ENCODE measurements around the gene AKAP10.
"Not testable (repeated sequence)": the region's sequence is repeated elsewhere in the genome, so short reads cannot be mapped to it uniquely, and the experiment has no call there.

The AKAP10 gene

GRCh38 chr17:19978209-19978802, 678 bp upstream of the AKAP10 start:
- DNase-seq = no peak

DNA sequence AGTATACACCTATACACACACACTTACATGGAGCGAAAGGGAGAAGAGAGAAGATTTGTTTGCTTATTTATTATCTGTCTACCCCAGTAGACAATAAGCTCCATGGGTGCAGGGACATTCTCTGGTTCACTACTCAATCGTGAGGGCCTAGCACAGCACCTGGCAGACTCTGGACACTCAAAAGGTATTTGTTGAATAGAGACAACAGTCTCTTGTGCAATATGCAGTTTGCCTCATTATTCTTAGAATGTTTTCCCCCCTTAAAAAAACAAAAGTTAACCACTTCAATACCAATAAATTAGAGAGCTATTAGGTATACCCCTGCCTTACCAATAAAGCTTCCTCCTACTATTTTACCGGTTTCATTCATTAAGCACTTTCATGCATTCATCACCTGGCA, 2.0 kb downstream of the AKAP10 start:
- no peak for DNase-seq

GRCh38 chr17:19973156-19973555, 4.5 kb downstream of the AKAP10 start:
- DNase-seq = no peak

- not testable (repeated sequence) for DNase-seq
Measured at GRCh38 chr17:19962954-19963353, 14.7 kb downstream of the AKAP10 start.

GRCh38 chr17:19958023-19958422, 19.6 kb downstream of the AKAP10 start:
- no peak for DNase-seq

DNA sequence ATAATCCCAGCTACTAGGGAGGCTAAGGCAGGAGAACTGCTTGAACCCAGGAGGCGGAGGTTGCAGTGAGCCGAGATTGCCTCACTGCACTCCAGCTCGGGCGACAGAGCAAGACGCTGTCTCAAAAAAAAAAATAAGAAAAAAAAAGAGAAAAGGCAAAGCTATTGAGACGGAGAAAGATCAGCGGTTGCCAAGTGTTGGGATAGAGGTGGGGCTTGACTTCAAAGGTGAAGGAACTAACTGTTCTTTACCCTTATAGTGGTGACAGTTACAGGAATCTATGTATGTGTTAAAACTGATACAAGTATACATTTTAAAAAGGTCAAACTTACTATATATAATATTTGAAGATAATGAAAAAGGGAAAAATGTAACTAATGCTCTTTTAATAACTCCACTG, 22.5 kb downstream of the AKAP10 start:
- DNase-seq = no peak

DNA sequence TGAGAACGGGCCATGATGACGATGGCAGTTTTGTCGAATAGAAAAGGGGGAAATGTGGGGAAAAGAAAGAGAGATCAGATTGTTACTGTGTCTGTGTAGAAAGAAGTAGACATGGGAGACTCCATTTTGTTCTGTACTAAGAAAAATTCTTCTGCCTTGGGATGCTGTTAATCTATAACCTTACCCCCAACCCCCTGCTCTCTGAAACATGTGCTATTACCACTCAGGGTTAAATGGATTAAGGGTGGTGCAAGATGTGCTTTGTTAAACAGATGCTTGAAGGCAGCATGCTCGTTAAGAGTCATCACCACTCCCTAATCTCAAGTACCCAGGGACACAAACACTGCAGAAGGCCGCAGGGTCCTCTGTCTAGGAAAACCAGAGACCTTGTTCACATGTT, 26.2 kb downstream of the AKAP10 start:
- DNase-seq = not testable (repeated sequence)

DNA sequence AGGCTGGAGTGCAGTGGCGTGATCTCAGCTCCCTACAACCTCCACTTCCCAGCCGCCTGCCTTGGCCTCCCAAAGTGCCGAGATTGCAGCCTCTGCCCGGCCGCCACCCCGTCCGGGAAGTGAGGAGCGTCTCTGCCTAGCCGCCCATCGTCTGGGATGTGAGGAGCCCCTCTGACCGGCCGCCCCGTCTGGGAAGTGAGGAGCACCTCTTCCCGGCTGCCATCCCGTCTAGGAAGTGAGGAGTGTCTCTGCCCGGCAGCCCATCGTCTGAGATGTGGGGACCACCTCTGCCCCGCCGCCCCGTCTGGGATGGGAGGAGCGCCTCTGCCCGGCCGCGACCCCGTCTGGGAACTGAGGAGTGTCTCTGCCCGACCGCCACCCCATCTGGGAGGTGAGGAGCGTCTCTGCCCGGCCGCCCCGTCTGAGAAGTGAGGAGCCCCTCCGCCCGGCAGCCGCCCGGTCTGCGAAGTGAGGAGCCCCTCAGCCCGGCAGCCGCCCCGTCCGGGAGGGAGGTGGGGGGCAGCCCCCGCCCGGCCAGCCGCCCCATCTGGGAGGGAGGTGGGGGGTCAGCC, 26.9 kb downstream of the AKAP10 start:
- not testable (repeated sequence) for DNase-seq

DNA sequence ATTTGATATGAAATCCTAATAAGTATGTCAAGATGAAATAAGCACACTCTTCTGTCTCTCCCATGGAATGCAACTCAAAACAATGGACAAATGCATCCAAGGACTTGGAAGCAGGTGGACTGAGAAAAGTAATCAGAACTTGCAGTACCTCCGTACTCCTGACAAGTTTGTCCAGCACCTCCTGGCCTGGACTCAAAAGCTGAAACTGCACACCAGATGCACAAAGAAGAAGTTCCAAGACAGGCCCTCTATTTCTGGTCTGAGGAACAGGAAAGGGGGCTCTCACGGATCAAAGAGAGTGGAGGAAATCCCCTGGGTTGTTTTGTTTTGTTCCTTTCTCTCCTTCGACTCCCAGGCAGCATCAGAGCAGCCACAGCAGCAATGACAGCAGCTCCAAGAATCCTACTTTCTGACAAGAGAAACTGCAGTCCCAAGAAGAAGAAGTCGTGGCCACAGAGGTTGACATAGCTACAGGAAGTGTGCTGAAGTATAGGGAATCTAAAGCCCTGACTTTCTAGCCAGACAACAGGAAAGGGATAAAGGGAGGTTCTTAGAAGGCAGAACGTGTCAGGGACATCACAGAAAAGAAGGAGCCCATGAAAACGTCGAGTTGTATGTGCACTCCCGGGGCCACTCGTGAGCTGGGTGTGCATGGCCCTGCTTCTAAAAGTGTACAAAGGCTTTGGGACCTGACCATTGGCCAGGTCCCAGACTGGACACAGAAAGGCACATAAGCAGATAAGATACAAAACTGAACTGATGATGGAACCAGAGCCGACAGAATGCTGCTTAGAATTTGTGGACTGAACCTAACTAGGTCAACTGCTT, 29.3 kb downstream of the AKAP10 start:
- DNase-seq = no peak

GRCh38 chr17:19946921-19947320, 30.7 kb downstream of the AKAP10 start:
- no peak for DNase-seq

DNA sequence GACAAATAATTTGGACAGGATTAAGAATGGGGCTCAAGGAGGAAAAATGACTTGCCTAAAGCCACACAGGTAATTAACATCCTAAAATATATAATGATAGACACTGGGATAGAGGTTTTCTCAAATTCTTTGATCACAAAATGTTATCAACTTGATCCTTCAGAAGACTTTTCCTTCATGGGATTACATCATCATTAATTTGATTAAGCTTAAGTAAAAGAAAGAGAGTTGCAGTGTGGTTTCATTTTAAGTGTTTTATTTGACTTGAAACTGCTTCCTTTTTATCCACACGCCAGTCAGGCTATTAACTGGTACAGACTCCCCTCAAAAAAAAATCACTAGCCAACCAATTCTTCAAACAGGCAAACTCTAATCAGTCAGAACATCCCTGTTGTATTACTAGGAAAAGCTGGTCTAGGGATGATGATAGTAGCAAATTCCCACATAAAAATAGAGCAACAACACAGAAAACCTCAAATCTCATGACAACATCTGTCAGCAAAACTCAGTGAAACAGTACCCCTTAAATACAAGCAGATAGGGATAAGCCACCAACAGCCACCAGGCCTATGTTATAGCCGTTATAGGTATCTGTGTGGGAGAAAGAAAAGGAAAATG, 32.5 kb downstream of the AKAP10 start:
- no peak for DNase-seq

GRCh38 chr17:19943599-19943998, 34.0 kb downstream of the AKAP10 start:
- DNase-seq = no peak

DNA sequence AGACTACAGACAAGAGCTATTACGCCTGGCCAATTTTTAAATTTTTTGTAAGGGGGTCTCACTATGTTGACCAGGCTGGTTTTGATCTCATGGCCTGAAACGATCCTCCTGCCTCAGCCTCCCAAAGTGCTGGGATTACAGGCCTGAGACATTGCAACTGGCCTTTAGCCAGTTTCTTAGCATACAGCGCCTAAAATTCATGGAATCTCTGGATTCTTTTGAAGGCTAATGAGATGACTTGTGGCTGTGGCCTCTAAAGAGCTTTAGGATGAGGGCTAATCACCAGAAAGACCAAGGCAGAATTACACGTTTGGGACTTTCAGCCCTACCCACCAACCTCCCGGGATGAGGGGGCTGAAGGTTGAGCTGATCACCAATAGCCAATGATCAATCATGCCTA, 34.6 kb downstream of the AKAP10 start:
- no peak for DNase-seq

DNA sequence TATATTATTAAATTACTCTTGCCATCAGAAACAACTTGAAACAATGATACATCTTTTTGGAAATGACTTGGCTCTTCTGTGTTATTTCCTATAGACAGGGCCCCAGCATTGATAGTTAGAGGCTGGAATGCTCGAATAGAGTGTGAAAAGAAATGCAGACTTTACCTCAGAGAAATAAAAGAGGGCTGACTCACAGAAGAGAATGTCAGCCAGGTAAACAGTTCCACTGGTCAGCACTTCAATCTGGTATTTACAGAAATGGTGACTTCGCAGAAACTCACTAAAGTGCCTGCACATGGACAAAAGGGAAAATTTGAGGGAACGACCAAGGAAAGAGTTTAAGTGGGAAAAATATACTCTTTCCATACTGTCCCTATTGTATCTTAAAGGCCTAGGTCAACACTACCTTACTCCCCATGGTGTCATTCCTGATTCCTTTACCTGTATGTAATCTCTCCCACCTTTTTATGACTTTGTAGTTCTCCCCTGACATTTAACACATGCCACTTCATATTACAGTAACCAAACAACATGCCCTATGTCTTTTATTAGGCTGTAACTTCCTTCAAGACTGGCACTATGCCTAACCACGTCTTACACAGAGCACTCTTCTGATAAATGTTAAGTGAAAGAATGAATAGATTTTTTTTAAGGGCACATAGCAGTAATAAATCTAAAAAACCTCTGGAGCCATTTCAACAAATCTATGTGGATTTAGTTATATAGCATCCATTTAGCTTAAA, 36.7 kb downstream of the AKAP10 start:
- DNase-seq = no peak

DNA sequence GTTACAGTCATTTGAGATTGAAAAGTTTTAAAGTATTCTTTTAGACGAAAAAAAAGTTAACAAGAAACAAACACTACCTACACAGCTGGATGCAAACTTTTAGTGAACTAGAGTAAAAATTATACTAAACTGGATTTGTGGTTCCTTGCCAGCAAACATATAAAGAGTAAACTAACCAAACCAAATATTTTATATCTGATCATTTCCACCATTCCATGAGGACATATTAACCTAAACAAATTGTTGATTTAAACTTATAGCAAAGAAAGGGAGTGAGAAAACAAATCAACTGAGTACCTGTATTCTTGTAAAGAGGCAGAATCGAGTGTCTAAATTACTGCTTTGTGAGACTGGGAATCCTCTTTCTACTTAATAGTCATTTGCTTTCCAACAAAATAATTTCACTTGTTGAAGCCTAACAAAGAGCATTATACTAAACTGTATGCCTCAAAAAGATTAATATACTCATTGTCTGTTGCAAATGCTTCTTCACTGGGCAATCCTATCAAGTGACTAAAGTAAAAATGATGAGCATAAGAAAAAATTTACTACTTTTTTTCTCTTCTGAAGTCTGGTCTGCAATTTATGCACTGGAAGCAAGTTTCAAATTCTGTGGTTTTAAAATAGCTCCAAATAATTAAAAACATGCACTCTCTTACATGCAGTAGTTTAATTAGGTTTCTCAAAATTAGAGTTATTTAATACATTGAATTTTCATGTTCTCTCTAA, 37.5 kb downstream of the AKAP10 start:
- DNase-seq = no peak

GRCh38 chr17:19938736-19939135, 38.9 kb downstream of the AKAP10 start:
- no peak for DNase-seq

DNA sequence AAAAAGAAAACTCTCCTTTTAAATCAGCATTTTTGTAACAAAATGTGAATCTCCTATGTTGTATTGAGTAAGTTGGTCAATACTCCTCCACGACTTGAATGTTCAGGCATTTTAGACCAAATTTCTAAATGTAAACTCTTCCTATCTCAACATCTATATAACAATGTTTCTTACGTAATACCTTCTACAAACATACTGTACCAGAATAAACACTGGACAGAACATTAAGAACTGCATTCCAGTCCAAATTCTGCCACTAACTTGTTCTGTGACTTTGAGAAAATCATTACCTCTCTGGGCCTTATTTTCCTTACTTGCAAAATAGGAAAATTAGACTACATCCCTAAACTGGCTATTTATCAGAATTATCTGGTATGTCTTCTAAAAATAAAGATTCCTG, 40.1 kb downstream of the AKAP10 start:
- DNase-seq = no peak

- no peak for DNase-seq
Measured at GRCh38 chr17:19935169-19935568, 42.5 kb downstream of the AKAP10 start.

DNA sequence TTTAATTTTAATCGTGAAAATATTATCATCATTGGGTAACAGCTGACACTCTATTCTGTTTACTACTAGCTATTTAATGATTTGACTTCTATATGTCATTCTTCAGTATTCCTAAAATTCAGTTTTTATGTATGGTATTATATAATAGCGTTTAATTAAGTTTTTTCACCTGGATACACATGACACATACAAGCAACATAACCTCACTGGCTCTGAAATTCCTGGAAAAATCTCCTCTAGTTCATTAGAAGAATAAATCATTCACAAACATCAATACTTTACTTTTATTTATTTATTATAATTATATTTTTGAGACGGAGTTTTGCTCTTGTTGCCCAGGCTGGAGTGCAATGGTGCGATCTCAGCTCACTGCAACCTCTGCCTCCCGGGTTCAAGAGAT, 44.0 kb downstream of the AKAP10 start:
- DNase-seq = no peak

GRCh38 chr17:19933221-19933620, 44.4 kb downstream of the AKAP10 start:
- DNase-seq = no peak

DNA sequence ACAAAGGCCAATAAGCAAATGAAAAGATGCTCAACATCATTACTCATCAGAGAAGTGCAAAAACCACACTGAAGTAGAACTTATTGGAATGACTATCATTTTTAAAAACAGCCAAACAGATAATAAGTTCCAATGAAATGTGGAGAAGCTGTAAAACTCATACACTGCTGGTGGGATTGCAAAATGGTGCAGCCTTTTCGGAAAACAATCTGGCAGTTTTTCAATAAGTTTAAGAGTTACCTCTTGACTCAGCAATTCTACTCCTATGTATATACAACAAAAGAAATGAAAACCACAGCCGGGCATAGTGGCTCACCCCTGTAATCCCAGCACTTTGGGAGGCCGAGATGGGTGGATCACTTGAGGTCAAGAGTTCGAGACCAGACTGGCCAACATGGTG, 49.3 kb downstream of the AKAP10 start:
- no peak for DNase-seq

DNA sequence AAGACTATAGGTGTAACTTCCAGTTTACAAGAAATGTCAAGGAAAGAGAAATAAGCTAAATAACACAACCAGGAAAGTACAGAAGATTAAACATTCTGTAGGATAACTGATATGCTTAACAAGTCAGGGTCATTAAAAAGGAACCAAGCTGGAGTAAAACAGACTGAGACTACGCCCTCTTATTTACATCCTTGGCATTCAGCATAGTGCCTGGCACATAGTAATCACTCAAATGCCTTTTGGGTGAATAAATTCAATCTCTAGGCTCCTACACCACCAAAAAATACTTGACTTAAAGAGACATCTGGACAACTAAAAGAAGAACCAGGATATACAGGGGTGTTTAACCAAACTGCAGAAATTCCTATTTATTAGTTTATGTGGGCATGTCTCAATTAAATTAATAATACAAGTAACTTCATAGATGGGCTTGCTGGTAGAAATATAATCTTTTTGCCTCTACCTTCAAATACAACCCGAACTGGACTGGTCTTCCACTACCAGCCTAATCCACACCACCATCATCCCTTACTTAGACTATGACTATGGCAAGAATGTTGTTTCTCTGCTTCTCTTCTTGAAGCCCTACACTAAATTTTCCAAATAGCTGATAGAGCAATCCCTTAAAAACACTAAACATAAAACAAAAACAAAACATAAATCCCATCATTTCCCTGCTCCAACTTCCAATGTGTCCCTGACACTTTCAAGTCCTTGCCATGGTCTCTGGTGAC, 62.2 kb downstream of the AKAP10 start:
- no peak for DNase-seq

All from NCI-H69 (cell line).